AG09319 (cell line): Measurements from ENCODE around the gene REEP3.

ENCODE experiments used
- DNase-seq: peaks from one replicate; pipeline ENCODE4 v3.0.0-alpha.2; 2010; ENCODE audit warnings: low read depth; ENCODE audit errors: extremely low read depth
- TF ChIP-seq, protein P1 (sequence below): IDR thresholded peaks from 2 replicates; pipeline ENCODE4 v1.5.1; 2011; ENCODE audit warnings: low read depth, mild to moderate bottlenecking, inconsistent platforms, low read length, moderate library complexity

REEP3 gene

DNA sequence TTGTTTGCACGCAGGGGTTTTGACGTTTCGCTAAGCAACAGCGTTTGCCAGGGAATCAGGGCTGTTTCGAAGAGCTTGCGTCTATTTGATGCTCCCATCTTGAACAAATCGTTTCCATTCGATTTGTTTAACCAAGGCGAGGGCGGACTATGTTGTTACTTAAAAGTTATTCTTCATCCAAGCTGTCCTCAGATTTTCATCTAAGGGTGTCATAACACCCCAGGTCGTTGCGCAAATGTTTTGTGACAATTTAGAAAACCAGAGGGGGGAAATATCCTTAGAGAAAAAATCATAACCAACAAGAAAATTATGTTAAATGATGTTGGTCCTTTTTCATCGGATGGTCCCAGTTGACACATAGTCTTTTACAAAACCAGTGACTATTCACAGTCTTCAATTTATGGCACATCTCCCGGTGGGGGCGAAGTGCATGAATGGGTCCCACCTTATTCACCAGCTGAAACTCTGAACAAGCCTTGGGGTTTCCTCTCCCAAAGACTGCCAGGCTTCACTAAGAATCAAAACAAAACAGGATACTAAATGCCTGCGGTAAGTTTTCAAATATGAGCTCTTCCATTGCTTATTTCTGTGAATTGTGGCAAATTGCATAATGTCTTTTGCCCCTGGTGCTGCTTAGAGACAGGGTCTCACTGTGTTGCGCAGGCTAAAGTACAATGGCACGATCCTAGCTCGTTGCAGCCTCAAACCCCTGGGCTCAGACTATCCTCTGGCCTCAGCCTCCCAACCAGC lies 109.9 kb downstream of the REEP3 start:
- DNase-seq: peak; percentile 87
- TF ChIP-seq, protein P1, sequence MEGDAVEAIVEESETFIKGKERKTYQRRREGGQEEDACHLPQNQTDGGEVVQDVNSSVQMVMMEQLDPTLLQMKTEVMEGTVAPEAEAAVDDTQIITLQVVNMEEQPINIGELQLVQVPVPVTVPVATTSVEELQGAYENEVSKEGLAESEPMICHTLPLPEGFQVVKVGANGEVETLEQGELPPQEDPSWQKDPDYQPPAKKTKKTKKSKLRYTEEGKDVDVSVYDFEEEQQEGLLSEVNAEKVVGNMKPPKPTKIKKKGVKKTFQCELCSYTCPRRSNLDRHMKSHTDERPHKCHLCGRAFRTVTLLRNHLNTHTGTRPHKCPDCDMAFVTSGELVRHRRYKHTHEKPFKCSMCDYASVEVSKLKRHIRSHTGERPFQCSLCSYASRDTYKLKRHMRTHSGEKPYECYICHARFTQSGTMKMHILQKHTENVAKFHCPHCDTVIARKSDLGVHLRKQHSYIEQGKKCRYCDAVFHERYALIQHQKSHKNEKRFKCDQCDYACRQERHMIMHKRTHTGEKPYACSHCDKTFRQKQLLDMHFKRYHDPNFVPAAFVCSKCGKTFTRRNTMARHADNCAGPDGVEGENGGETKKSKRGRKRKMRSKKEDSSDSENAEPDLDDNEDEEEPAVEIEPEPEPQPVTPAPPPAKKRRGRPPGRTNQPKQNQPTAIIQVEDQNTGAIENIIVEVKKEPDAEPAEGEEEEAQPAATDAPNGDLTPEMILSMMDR: no peak

- TF ChIP-seq, protein P1: no peak
Observed at GRCh38 chr10:63631991-63632390, 110.8 kb downstream of the REEP3 start.

DNA sequence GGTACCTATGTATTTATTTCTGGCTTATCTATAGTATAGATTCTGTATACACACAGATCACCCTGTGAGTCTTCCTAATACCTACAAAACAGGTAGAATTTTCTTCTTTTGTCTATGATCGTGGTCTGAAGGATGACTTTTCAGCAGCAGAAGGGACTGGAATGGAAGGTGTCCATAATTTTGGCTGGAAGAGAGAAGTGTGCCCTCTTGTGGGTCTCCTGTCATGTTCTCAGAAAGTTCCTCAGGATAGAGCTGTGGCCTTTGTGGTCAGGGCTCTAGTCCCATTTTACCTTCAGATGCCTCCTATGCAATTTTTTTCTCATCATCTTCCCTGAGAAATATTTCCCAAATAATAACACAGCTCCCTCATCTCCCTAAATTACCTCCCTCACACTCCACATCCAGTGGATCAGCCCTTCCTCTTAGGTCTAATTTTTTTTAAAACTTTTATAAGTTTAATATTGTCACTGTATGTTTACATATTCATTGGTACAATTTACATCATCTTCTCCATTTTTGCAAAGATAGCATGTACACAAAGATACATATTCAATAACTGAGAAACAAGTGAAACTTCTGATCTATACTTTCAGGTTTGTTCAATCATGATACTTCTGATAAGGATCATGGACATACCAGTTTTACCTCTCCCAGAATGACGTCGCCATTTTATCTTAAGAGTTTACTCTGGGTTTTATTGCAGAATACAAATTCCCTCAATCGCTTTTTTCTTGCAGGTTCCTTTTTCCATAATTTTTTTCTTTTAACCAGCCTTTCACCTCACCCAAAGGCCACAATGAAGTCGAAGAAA lies 112.7 kb downstream of the REEP3 start:
- TF ChIP-seq, protein P1: peak; percentile 49
- DNase-seq: no peak

More at GRCh38 chr10:63631991-63632390, 110.8 kb downstream of the REEP3 start:
- DNase-seq: no peak

GRCh38 chr10:63634488-63635065 lies 113.4 kb downstream of the REEP3 start:
- no peak for DNase-seq
- TF ChIP-seq, protein P1: no peak

DNA sequence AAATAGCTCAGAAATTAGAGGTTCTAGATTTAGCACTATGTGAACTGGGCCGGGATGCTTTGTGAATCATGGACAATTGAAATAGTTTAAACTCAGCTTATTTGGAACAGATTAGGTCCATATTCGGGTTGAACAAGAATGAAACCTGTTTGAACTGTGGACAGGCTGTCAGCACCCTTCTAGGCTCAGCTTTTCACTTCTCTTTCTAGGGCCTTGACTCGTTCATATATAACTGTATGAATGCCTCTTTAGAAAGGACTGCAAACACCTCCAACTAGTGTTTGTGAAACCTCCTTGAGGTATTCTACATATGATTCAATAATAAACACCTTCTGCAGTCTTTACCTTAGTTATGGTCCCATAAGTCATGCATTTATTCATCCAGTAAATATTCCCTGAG lies 115.6 kb downstream of the REEP3 start:
- TF ChIP-seq, protein P1: no peak
- no peak for DNase-seq

DNA sequence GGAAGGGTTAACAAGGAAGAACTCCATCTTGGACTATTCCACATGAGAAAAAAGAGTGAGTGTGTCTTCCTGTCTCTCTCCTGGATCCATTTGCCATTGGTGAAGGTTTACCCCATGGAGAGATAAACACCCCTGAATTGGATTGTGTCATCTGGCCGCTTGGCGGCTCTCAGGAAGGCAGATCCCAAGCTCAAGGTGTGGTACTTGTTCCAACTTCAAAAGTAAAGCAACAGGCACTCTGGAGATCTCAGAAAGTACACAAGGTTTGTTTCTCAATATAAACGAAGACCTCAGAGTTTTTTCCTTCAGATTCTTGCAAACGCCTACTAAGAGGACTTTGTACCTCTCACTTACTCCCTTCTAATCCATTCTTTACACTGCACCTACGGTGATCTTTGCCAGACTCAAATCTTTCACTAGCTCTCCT lies 116.7 kb downstream of the REEP3 start:
- DNase-seq: no peak
- TF ChIP-seq, protein P1: no peak

DNA sequence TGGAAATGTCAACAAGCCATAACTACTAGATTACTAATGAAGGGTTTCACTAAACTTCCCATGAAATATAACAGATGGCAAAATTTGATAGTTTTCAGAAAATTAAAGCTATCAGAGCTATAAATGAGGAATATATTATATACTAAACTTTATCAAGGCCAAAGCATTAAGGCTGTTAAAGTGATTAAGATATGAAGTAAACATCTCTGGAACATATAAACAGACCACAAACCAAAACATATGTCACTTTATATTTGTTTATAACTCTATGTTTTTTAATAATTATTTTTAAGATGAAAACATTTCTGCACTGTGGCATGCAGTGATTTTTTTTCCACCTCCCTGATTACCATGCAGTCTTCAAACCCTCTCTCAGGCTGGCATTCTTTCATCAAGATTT lies 120.2 kb downstream of the REEP3 start:
- TF ChIP-seq, protein P1: no peak
- no peak for DNase-seq
